NCI-H2081 (cell line): Measurements from ENCODE around the gene CDK5R1.
"Not testable (repeated sequence)": the region's sequence is repeated elsewhere in the genome, so short reads cannot be mapped to it uniquely, and the experiment has no call there.

Source experiments
- DNase-seq, 2 experiments: peaks; one replicate each; lab custom pipeline; 2025; lab: John Stamatoyannopoulos, UW

The CDK5R1 gene

GRCh38 chr17:32486701-32487472 is at the start of gene CDK5R1:
Gene CDK5R1 (plus strand): TSS chr17:32486993. CDS start chr17:32487621, 628 bp downstream.
- peak; percentile 54 to 76 for DNase-seq

GRCh38 chr17:32440722-32441121 is 46.1 kb upstream of the CDK5R1 start:
- DNase-seq = no peak

GRCh38 chr17:32441886-32442285 is 44.9 kb upstream of the CDK5R1 start:
- no peak for DNase-seq

GRCh38 chr17:32443827-32444300 is 42.9 kb upstream of the CDK5R1 start:
- DNase-seq = no peak

GRCh38 chr17:32444301-32445073 is 42.3 kb upstream of the CDK5R1 start, which contains the start of gene PSMD11:
Gene PSMD11 (plus strand): TSS chr17:32444510. CDS start chr17:32444524, 14 bp downstream.
- DNase-seq = peak; percentile 92 to 94

GRCh38 chr17:32445074-32445415 is 41.7 kb upstream of the CDK5R1 start:
- no peak for DNase-seq

GRCh38 chr17:32445497-32445896 is 41.3 kb upstream of the CDK5R1 start:
- no peak for DNase-seq

GRCh38 chr17:32445971-32446370 is 40.8 kb upstream of the CDK5R1 start:
- no peak for DNase-seq

- no peak for DNase-seq
Observed at GRCh38 chr17:32446949-32447348, 39.8 kb upstream of the CDK5R1 start.

GRCh38 chr17:32449963-32450362 is 36.8 kb upstream of the CDK5R1 start:
- no peak for DNase-seq

GRCh38 chr17:32450379-32450778 is 36.4 kb upstream of the CDK5R1 start:
- DNase-seq = not testable (repeated sequence)

GRCh38 chr17:32451879-32452278 is 34.9 kb upstream of the CDK5R1 start:
- no peak for DNase-seq

- no peak for DNase-seq
Observed at GRCh38 chr17:32452281-32452680, 34.5 kb upstream of the CDK5R1 start.

GRCh38 chr17:32453370-32453769 is 33.4 kb upstream of the CDK5R1 start:
- DNase-seq = no peak

- no peak for DNase-seq
Observed at GRCh38 chr17:32458371-32458770, 28.4 kb upstream of the CDK5R1 start.

- DNase-seq = no peak
Observed at GRCh38 chr17:32460054-32460453, 26.7 kb upstream of the CDK5R1 start.

GRCh38 chr17:32461498-32461852 is 25.3 kb upstream of the CDK5R1 start:
- no peak for DNase-seq

- DNase-seq = peak; percentile 47 to 48
Observed at GRCh38 chr17:32461853-32462617, 24.8 kb upstream of the CDK5R1 start.

- DNase-seq = no peak
Observed at GRCh38 chr17:32463304-32463703, 23.5 kb upstream of the CDK5R1 start.

GRCh38 chr17:32464374-32464773 is 22.4 kb upstream of the CDK5R1 start:
- DNase-seq = no peak

GRCh38 chr17:32467949-32468348 is 18.8 kb upstream of the CDK5R1 start:
- DNase-seq = no peak

- no peak for DNase-seq
Observed at GRCh38 chr17:32470405-32471167, 16.2 kb upstream of the CDK5R1 start.
